GM19463 (cell line): ENCODE results near the gene CD84.
"Not testable (repeated sequence)": the region's sequence is repeated elsewhere in the genome, so short reads cannot be mapped to it uniquely, and the experiment has no call there.

ENCODE experiments used
- ATAC-seq: cut with Tn5 transposase; IDR thresholded peaks from one replicate; pipeline ENCODE4 v1.9.1; 2021; ENCODE audit warnings: mild to moderate bottlenecking, moderate library complexity; ENCODE audit not compliant: unreplicated experiment

CD84 gene

DNA sequence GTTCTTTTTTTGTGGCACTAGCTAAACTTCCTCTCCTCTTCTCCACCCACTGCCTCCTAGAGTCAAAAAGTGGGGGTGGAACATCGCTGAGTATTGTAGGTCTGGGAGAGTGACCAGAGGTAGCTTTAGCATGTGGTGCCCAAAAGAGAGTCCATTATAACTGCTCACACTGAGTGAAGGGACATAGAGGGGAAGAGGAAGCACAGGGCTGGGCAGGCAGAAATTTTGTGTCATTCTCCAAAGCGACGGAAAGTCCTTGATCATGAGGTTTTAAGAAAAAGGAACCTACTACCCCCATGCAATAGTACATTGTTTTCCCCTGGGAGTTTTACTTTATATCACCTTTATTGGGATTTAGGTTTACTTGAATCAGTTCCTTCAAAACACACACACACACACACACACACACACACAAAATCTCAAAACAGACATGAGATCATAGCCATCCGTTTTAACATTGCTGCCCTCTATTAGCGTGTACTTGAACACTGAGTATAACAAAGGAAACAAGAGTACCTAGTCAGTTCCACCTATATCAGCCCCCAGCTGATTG lies 4.1 kb downstream of the CD84 start:
- ATAC-seq, result no peak

DNA sequence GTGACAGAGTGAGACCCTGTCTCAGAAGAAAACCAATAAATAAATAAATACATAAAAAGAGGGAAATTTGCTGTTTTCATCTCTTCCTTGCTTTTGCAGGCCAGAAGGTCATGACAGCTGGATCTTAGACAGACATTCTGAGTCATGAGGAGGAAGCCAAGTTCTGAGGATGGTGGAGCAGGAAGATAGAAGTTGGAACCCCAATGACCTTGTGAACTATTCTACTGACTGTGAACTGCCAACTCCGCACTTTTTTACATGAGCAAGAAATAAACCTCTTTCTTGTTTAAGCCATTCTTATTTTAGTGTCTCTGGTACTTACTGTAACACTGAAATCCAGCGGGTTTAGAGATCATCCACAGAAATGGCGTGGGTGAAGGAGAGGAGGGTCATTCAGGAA lies 8.5 kb downstream of the CD84 start:
- ATAC-seq, result no peak

DNA sequence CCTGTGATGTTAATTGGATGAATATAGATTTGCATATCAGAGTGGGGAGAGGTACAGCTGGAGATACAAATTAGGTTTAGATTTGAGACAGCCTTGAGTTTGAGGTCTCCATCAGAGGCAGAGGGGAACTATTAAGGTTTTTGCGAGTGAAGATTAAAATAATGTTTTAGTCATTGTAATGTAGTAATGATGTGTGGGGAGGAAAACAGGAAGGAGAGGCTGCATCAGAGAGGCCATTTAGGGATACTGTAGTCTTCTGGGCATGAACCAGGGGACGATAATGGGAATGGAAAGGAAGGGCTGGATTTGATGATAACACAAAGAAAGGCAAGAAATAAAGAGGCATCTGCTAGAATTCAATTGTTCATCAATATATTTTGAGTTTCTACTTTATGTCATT lies 9.5 kb downstream of the CD84 start:
- ATAC-seq, result no peak

DNA sequence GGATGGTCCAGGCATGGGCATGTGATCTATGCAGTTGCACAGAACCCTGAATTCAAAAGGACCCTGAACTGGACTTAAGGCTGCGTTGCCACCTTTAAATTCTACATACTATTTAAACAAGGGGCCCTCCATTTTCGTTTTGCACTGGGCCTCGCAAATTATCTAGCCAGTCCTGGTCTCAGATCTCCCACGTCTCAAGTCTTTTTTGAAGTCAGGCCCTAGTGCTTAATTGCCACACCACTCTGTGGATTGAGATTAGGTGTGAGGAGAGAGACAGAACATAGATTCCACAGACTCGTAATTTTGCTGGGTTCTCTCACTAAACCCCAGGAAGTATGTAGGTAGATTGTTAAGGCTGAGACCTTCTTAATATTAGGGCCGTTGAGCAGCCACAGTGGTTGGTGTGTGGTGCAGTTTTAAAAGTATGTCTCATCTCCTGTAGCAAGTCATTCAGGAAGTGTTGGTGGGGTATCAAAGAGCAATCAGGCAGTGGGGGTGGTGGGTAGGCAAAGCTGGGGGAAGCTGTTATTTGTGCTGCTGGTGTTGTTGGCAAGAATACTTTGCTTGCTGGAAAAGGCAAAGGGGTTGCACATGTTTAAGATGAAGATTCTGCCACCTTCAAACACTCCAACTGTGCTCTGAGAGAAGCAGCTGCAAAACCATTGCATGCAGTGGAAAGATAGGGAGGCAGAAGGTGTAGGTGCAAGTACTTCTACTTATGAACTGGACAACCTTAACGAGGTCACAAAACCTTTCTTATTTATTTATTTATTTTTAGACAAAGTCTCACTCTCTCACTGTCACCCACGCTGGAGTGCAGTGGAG lies 11.2 kb downstream of the CD84 start:
- ATAC-seq, result no peak

DNA sequence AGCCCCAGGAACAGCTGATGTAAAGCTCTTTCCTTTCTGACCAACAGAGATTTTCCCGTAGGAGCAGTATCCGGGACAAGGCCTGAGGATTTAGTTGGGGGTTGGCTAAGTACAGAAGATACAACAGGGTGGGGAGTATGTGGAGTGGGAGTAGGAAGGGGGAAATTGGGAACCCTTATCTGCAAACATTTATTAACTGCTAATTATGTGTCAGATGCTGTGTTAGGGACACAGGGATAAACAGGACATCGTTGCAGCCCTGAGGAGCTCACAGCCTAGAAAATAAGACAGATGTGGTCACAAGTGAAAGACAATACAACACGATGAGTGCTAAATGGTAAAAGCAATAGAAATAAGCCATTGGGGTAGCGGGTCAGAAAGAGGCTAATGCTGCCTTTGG lies 12.0 kb downstream of the CD84 start:
- no peak for ATAC-seq

DNA sequence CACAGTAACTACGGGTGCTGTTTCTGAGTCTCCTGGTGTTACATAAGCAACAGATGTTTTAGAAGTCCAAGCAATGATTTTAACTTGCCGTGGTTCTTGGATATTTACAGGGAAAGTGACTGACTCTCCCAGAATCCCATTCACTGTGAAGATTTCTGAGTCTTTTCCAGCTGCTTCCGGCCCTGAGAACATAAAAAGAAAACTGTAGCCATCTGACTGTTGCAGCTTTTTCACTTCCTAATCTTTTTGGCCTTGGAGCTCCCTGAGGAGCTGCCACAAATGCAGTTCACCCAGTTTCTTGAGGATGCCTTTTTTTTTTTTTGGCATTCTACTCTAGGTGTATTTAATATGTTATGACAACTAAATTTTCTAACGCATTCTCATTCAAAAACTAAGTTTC lies 13.7 kb downstream of the CD84 start:
- no peak for ATAC-seq

DNA sequence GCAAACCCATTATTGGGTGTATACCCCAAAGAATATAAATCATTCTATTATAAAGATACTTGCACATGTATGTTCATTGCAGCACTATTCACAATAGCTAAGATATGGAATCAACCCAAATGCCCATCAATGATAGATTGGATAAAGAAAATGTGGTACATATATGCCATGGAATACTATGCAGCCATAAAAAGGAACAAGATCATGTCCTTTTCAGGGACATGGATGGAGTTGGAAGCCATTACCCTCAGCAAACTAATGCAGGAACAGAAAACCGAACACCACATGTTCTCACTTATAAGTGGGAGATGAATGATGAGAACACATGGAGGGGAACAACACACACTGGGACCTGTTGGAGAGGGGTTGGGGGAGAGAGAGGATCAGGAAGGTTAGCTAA lies 16.1 kb downstream of the CD84 start:
- ATAC-seq, result not testable (repeated sequence)

DNA sequence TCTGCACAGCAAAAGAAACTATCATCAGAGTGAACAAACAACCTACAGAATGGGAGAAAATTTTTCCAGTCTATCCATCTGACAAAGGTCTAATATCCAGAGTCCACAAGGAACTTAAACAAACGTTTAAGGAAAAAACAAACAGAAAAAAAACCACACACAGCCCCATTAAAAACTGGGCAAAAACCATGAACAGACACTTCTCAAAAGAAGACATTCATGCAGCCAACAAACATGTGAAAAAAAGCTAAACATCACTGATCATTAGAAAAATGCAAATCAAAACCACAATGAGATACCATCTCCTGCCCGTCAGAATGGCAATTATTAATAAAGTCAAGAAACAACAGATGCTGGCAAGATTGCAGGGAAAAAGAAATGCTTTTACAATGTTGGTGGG lies 16.6 kb downstream of the CD84 start:
- not testable (repeated sequence) for ATAC-seq

DNA sequence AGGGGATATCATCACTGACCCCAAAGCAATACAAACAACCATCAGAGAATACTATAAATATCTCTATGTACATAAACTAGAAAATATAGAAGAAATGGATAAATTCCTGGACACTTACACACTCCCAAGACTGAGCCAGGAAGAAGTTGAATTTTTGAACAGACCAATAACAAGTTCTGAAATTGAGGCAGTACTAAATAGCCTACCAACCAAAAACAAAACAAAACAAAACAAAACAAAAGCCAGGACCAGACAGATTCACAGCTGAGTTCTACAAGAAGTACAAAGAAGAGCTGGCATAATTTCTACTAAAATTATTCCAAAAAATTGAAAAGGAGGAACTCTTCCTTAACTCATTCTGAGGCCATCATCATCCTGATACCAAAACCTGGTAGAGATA lies 18.5 kb downstream of the CD84 start:
- ATAC-seq, result no peak

DNA sequence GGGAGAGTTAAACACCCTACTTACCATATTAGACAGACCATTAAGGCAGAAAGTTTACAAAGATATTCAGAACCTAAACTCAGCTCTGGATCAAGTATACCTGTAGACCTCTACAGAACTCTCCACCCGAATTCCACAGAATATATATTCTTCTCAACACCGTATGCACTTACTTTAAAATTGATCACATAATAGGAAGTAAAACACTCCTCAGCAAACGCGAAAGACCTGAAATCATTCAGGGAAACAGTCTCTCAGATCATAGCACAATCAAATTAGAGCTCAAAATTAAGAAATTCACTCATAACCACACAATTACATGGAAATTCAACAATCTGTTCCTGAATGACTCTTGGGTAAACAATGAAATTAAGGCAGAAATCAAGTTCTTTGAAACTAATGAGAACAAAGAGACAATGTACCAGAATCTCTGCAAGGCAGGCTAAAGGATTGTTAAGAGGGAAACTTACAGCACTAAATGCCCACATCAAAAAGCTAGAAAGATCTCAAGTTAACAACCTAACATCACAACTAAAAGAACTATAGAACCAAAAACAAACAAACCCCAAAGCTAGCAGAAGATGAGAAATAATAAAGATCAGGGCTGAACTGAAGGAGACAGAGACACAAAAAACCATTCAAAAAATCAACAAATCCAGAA lies 19.1 kb downstream of the CD84 start:
- ATAC-seq, result no peak

DNA sequence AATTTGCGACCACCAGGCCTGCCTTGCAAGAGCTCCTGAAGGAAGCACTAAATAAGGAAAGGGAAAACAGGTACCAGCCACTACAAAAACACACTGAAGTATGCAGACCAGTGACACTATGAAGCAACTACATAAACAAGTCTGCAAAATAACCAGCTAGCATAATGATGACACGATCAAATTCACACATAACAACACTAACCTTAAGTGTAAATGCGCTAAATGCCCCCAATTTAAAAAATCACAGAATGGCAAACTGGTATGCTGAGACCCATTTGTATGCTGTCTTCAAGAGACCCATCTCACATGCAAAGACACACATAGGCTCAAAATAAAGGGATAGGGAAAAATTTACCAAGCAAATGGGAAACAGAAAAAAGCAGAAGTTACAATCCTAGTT lies 19.9 kb downstream of the CD84 start:
- not testable (repeated sequence) for ATAC-seq

DNA sequence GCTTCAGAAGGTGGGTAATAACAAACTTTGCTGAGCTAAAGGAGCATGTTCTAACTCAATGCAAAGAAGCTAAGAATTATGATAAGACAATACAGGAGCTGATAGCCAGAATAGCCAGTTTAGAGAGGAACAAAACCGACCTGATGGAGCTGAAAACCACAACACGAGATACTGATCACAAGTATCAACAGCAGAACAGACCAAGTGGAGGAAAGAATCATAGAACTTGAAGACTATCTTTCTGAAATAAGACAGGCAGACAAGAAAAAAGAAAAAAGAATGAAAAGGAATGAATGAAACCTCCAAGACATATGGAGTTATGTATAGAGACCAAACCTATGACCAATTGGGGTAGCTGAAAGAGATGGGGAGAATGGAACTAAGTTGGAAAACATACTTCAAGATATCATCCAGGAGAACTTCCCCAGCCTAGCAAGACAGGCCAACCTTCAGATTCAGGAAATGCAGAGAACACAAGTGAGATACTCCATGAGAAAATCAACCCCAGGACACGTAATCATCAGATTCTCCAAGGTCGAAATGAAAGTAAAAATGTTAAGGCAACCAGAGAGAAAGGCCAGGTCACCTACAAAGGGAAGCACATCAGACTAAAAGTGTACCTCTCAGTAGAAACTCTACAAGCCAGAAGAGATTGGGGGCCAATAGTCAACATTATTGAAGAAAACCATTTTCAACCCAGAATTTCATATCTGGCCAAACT lies 20.5 kb downstream of the CD84 start:
- no peak for ATAC-seq

DNA sequence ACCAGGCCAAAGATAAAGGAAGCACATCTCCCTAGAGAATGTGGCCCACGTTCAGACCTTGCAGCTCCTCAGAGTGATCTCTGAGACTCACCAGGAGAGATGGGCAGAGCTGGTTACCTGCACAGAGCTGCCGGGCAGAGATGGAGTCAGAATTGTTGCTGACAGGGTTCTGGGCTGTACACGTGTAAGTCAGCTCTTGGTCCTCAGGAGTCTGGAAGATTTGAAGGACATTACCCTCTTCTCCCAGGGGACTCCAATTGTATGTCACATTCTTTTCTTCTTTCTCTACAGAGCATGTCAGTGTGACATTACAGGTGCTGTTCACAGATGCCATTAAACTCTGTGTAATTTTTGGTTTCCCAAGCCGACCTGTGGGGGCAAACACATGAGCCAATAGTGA lies 25.5 kb downstream of the CD84 start:
- ATAC-seq, result no peak

DNA sequence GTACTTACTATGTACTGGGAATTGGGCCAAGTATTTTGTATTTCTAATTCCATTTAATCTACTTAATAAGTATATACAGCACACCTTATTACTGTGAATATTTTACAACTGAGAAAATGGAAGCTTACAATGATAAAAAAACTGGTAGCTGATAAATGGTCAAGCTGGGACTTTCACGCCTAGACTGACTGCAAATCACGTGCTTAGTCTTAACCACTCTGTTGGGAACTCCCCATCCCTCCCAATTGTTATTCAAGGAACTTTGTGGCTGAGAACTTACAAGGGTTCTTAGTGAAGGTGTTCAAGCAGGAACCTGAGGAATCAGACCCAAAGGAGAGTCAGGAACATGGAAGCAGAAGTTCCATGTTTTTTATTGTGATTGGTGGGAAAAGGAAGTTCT lies 26.9 kb downstream of the CD84 start:
- no peak for ATAC-seq

DNA sequence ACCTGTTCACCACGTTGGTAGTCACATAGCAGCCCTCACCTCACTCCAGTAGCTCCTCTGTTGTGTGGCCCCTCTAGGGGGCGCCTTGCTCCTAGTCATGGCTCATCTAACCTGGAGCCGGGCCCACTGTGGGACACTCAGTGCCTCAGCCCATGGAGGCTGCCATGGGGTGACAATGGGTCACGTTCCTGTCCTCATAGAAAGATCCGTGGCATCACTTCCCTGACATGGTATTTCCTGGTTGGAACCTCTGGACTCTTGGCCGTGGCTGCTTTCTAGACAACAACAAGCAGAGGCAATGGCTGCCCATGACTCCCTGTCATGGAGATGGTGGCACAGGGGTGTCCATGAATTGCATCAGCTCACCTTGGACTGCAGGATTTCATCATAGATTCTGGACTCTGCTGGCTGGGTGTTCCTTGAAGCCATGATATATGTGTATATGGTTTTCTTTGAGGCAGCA lies 28.7 kb downstream of the CD84 start:
- ATAC-seq, result no peak

DNA sequence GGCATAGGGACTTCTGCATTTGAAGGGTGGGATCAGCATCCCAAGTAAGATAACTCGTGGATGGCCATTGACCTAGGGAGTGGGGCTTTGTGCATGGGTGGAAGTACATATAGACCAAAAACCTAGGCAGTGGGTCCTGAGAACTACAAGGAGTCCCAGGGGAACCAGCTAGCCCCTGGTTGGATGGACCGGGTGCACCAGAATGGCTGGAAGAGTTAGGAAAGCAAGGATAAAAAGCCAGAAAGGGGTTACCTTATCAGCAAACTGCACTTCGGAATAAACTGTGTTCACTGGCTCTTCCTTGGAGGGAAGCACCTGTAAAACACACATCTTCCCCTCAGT lies 29.7 kb downstream of the CD84 start:
- no peak for ATAC-seq

DNA sequence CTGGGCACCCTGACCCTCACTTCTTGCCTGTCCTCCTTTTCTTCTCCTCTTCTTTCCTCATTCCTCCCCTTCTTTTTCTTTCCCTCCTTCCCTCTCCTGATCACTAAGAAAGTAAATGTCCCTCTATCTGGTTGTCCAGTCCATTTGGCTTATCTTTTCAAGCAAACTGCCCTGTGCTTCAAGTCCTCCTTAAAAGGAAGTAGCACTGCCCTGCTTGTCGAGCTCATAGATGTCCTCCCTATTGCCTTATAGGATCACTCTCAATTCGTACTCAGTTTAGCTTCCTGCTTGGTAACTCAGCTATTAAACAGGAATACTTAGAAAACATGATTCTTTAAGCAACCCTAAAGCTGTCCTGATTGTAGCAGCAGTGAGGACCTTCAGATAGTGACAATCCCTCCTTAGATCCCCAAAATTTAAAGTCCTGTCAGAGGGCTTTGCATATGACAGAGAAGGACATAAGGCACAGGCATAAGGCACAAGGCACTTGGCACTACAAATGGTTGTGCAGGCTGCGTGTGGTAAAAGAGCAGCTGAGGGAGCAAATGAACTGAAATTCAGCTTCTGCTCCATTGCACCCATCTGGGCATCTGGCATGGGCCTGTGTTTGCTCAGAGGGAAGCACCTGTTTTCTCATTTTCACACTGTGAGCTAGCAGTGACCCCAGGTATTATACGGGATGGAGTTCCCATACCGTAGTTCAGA lies 30.2 kb downstream of the CD84 start:
- peak; percentile 57 for ATAC-seq

DNA sequence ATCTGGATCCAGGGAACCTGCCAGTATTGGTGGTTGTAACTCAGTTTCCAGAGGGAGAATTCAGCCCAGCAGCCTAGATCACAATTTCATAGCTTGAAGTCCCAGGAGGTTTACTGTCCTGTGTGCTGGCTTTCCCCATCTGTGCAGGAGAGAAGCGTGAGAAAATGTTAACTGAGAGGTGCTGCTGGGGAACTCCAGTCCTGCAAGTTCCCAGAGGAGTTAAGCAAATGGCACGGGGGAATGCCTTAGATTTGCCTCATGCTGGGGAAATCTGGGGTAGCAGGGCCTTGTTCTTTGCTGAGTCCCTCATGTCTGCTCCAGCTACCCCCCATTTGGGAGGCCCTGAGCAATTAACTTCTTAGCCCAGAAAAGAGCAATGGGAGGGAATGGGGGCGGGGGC lies 31.1 kb downstream of the CD84 start:
- peak; percentile 42 for ATAC-seq

DNA sequence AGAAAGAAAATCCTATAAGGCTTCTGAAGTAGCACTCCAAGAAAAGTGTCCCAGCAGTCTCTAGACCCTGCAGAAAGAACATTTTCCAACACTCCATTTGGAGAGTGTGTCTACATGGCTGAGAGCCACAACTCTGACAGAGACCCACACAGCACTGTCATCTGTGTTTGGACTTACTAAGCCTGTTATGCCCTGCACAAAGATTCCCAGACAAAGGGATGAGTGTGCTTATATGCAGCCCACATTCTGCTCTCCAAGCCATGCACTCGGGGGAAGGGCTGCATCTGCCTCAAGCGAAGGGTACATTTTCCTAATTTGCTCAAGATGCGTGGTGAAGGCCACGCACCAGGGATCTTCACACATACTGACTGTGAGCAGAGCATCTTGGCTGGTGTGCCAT lies 31.9 kb downstream of the CD84 start:
- no peak for ATAC-seq

DNA sequence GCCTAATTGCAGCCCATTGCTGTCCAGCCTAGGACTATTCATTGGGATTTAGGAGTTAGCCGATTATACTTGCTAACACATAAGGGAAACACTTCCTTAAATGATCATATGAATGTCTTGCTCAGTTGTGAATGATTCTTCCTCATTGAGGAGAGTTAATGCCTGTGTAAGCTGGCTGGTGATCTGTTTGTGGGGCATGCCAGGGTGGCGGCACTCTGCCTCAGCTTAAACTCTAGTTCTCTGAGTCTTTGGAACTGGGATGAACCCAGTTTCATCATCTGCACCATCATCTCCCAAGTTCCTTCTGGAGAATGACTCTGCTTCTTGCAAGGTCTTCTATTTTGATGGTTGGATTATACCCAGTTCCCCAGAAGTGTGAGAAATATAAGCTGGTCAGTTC lies 32.4 kb downstream of the CD84 start:
- no peak for ATAC-seq

DNA sequence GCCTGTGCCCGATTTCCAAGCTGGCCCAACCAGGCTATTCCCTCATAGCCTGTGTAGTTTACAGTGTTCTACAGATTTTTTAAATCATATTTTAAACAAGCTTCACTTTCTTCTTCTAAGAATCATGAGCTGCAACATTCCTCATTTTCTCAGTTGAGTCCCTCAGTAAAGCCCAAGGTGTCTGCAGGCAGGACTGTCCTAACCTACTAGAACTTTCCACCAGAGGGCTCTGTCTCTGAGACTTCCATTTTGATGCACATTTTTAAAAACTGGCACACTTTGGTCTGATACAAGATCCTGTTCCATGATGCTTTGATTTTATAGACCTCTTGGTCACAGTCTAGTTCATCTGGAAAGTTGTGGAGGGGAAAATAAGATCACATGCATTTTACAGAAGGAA lies 34.6 kb downstream of the CD84 start:
- ATAC-seq, result no peak
